ENCODE measurements around the gene GPER1. TPM values are rescaled to one million over a fixed set of nuclear protein-coding genes. Genes with fewer than 3 reads are reported as not detected.

Gene GPER1
- total RNA-seq, 1 experiment from 2014 or later: 1.2 TPM

- Histone ChIP-seq H3K9ac (ENCODE audit: low read length) (no peak overlapping the region), H3K79me2 (ENCODE audit: insufficient read depth, low read length) (peaks cover 36% of the 10 kb centered on the region), H3K27ac (ENCODE audit: low read depth, low read length) (no peak overlapping the region), H4K20me1 (ENCODE audit: insufficient read depth) (no peaks in the 10 kb centered on the region), H3K9me3 (ENCODE audit: control insufficient read depth in 1 of 2, insufficient read depth in 1 of 2, low read depth in 1 of 2, low read length in 2 of 2) (no peaks in the 10 kb centered on the region), H2AFZ (ENCODE audit: low read depth, low read length, poor library complexity, severe bottlenecking) (no peak overlapping the region), H3K4me2 (ENCODE audit: low read length) (no peak overlapping the region), H3K4me3 (replicated peaks in 1 of 2; ENCODE audit: low read depth in 1 of 2, low read length in 2 of 2) (no peak overlapping the region), H3K36me3 (ENCODE audit: control insufficient read depth in 1 of 2, insufficient read depth in 2 of 2, low read length in 2 of 2) (0 out of 4 replicates have a peak, but pooled peaks cover 0 to 4% of the 10 kb centered on the region in 2 experiments), H3K4me1 (ENCODE audit: control insufficient read depth in 1 of 2, insufficient read depth in 2 of 2, low read length in 2 of 2) (no peaks in the 10 kb centered on the region), H3K27me3 (ENCODE audit: insufficient read depth, low read length) (no peaks in the 10 kb centered on the region), H3K9me2 (ENCODE audit: insufficient read depth) (no peaks in the 10 kb centered on the region)
- ChIA-PET CTCF (interaction anchor here (0.5 kb wide), 1 partner anchor 552 kb away, joined by 3 read pairs; no protein-coding TSS in a partner anchor), RAD21 (ENCODE audit: low non-redundant PET in 1 of 2, low total read pairs in 2 of 2, uncharacterized antibody in 2 of 2, unreplicated experiment in 2 of 2) (no interaction called here), POLR2A (no interaction called here)
- no peak for DNase-seq (ENCODE audit: low read depth, low spot score)
- ATAC-seq: no peak
- TF ChIP-seq EGR1 (IDR thresholded peaks at IDR 0.05; ENCODE audit: low read depth) (no peak), REST (IDR thresholded peaks at IDR 0.05; ENCODE audit: low read depth) (no peak), JUND (IDR thresholded peaks at IDR 0.05) (no peak), EZH2phosphoT487 (IDR thresholded peaks at IDR 0.05; ENCODE audit: borderline replicate concordance) (no peak), YY1 (IDR thresholded peaks at IDR 0.05; ENCODE audit: extremely low read depth, insufficient replicate concordance, low read depth, low read length) (no peak), SRF (IDR thresholded peaks at IDR 0.05; ENCODE audit: low read depth) (no peak), ZBTB33 (IDR thresholded peaks at IDR 0.05; ENCODE audit: extremely low read depth, insufficient replicate concordance, low read length) (no peak), SIN3A (IDR thresholded peaks at IDR 0.05; ENCODE audit: low read depth) (no peak), CEBPB (IDR thresholded peaks at IDR 0.05; ENCODE audit: low read depth) (no peak), POLR2A (IDR thresholded peaks at IDR 0.05; ENCODE audit: borderline replicate concordance, extremely low read depth, insufficient read depth, insufficient read length) (no peak)
- BruUV-seq (replicated peaks): no TSS peak
- intact Hi-C loops (cut with micrococcal nuclease): no loop called here
Measured at GRCh38 chr7:1112625-1113547, 25.0 kb downstream of the GPER1 start.
